SK-MEL-5 (cell line): ENCODE data around the gene HOXB7. TPM values are rescaled to one million over a fixed set of nuclear protein-coding genes. Genes with fewer than 3 reads are reported as not detected.

Experiments used
- DNase-seq: peaks from one replicate; pipeline ENCODE4 v3.0.0-alpha.2; 2016; ENCODE audit warnings: low read depth, low spot score
- in situ Hi-C: cut with HindIII; loops from 2 replicates; pipeline ENCODE4 v1.10.0; 2016; ENCODE audit warnings: low sequenced_read_pairs, high pct_unique_total_duplicates, low pct_unique_long_range_greater_than_20kb
- total RNA-seq: library from RNA; depleted of rRNA; stranded (reverse); fragments of >200 nt; shearing (Covaris generic); gene quantifications from 2 replicates; pipeline ENCODE4 v1.2.3, GENCODE V29; 2014

HOXB7 gene
- total RNA-seq, 1 experiment from 2014 or later = 12.1 TPM

DNA sequence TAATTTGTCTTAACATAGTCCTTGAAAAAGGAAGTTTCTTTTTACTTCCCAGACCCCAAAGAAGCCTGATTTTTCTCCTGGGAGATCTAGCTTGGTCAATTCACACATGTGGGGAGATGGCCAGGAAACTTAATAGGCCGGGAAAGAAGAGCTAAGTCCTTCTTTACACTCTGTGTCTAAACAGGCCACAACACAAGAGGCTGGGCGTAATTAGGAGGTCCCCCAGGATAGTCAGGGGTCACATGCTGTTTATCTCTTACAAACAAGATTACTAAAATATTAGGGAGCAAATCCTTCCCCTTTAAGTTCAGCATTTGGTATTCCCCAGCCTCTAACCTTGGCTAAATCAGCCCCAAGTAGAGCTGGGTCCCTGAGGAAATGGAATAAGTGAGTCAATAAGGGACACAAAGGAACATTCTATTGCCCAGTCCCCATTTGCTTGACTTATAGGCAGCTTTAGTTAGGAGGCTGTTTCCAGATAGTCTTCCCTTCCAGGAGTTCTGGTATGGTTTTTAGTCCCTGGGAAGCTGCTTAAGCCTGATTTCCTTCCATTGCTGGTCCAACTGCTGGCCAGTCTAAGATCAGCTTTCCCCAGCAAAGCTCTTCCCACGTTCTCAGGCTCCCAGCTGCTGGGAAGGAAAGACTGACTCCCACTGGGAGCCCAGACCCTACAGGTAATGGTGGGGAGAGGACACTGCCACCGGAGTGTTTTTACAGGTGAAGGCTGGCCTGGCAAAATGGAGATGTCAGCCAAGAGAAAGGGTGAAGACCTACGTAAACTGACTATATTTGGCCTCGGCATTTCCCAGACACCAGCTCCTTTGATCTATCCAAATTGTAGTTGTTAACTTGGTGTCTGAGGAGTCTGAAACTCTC lies 29.4 kb upstream of the HOXB7 start:
- in situ Hi-C loops = no loop called here
- DNase-seq = no peak

GRCh38 chr17:48639136-48639535 lies 28.3 kb upstream of the HOXB7 start:
- no peak for DNase-seq
- in situ Hi-C loops = no loop called here

GRCh38 chr17:48637323-48638260 lies 26.8 kb upstream of the HOXB7 start:
- in situ Hi-C loops = no loop called here
- DNase-seq = no peak

DNA sequence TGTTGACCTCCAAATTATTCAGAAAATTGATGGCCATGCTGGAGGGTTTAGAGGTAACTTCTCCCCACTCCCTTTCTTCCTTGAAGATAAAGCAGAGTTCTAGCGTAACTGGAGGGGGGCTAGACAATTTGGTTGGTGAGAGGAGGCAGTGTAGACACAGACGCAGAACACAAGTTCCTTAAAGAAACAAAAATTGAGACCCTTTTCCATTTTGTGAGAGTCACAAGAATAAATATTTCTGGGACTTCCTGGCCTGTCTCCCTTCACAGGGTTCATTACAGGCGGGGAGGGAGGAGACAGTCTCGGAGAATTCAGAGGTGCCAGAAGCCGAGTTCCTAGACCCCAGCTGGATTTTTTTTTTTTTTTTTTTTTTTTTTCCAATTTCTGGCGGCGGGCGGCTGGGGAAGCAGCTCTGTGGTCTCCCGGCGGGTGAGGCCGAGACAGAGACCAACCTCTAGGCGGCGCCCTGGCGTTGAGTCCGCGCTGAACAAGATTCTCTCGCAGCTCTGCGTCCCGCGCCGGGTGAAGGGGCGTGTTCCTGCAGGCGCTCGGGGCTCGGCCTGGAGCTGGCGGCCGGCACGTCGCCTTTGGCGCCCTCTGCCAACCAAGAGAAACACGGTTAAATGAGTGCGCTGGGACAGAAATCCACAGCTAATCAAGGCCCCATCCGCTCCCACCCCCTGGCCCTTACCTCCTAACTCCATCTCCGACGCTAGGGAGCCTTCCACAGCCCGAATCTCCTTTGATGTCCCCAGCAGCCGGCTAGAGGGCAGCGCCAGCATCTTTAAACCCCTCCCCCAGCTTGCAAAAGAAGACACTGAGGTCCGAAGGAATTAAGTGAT lies 25.6 kb upstream of the HOXB7 start:
- peak; percentile 90 for DNase-seq
- in situ Hi-C loops = no loop called here

GRCh38 chr17:48634493-48635208 lies 23.8 kb upstream of the HOXB7 start:
- no peak for DNase-seq
- in situ Hi-C loops = no loop called here

- DNase-seq = no peak
- in situ Hi-C loops = no loop called here
Observed at GRCh38 chr17:48633266-48633677, 22.5 kb upstream of the HOXB7 start.

GRCh38 chr17:48632579-48633265 lies 21.9 kb upstream of the HOXB7 start:
- DNase-seq = no peak
- in situ Hi-C loops = no loop called here

DNA sequence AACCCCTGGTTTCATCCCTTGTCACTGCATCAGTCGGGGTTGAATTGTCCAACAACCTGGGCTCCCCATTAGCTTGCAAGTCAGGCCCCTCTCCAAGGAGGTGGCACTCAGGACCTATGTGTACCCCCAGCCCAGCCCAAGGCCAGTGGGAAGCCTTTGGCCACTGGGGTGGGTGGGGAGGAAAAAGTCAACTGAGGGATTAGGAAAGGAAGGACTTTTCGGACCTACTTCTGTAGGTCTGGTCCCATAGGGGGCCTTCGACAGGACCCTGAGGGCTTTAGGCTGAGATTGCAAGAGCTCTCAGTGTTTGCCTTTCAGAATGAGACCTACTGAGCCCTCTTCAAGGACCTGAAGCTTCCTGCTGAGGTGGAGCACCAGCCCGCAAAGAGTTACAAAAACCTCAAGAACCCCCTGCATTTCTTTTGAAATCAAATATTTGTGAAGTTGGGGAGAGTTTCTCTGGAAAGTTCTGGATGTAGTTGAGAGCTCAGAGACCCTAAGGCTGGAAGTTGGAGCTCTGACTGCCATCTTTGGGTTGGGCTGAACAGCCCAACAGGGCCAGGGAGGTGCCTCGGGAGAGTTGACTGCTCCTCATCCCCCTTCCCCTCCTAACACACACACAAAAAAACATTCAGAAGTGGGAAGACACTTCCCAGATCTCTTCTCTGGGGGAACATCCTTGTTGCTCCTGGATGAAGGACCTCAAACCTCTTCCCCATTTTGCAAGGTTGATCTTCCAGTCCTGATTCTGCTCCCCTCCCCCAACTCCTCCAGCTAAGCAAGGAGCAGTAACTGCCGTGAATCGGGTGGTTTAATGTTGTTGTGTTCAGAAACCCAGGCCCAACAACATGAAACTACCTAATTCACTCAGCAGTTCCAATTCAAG lies 21.1 kb upstream of the HOXB7 start:
- no peak for DNase-seq
- in situ Hi-C loops = no loop called here

DNA sequence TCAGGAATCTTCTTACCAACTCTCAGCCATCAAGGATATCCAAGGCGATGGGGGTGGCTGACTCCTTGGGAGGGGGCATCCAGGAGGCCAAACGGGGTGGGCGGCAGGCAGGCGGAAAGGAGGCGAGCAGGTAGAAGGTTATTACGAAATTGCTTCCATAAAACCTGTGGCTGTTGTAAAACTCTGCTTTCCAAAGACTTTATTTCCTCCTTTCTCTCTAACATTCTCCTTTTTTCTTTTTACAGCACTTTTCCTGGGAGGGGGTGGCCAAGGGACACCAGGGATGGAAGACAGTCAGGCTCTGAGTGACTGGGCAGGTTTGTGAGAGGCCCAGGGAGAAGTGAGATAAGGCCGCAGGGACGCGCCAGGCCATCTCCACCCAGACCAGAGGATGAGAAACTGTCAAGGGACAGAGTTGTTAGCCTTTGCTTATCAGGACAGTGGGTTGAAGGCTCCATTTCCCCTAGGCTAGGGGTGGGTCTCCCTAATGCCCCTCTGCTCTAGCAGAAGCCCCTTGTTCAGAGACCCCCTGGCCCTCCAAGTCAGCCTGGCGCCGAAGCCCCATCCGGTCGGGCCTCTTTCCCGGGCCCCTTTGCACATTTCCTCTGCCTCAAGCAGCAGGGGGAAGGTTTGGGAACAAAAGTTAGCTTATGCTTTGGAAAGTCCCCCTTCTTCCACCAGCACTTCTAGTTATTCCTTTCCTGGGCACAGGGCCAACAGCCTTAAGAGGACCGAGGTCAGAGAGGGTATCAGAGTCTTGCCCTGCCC lies 20.3 kb upstream of the HOXB7 start:
- no peak for DNase-seq
- in situ Hi-C loops = no loop called here

- in situ Hi-C loops = no loop called here
- no peak for DNase-seq
Observed at GRCh38 chr17:48630009-48630924, 19.4 kb upstream of the HOXB7 start.

DNA sequence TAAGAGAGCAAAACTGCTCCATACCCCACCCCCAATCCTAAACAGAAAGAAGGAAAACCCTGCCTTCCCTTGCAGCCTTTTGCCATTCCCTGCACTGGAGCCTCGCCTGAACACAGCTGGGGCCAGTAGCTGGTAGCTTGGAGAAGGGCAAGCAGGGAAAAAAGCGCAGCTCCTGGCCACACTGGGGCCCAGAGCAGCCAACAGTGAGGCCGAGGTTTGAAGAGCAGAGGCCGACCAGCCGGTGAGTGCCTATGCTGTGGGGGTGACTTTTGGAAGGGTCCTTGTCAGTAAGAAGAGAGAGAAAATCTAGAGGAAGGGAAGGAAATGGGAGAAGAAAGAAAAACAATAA lies 18.6 kb upstream of the HOXB7 start:
- in situ Hi-C loops = no loop called here
- no peak for DNase-seq

GRCh38 chr17:48628649-48629410 lies 18.0 kb upstream of the HOXB7 start:
- in situ Hi-C loops = no loop called here
- no peak for DNase-seq

DNA sequence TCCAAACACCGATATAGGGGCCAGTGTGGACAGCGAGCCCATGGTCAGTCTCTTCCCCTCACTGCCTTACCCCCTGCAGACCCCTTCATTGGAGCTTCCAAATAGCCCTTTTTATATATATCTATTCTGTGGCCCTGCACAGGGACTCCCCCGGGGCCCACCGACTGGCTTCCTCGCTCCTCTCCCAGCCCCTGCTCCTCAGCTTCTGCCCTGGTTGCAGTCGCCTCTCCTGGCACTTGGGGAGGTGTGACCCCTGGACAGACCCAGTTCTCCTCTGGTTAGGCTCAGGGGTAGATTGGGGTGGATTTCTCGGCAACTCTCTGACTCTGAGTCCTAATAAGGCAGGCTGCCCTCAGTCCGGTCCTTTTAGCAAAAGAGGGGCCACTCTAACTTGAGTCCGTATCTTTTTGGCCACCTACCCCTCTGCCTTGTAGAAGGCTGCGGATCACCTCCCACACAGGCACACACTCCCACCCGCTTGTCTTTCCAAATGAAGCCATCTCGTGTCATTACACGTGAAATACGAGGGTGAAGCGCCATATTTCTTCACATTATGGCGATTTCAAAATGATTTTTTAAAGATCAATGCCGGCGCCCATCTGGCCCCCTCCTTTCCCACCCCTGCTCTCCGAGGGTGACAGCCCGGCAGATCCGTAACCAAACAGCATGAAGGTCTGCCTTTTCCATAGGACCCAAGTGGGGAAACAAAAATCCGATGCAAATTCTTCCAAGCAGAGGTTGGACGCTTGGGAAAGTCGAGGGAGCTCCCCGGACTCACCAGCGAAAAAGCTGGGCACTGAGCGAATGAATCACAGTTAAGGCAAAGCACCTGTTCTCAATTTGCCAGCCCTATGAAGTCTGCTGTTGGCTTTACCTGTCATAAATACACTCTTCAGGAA lies 17.1 kb upstream of the HOXB7 start:
- in situ Hi-C loops = no loop called here

More for the DNA sequence above, 17.1 kb upstream of the HOXB7 start:
- no peak for DNase-seq
